Measurements from ENCODE around the gene APOA4. TPM values are rescaled to one million over a fixed set of nuclear protein-coding genes. Genes with fewer than 3 reads are reported as not detected.

APOA4 gene
- total and polyA plus RNA-seq, 2 of the 13 experiments (the other 11 are each of a cell fraction or from before 2014, with no cell fraction given): 3.8 to 7.2 TPM

DNA sequence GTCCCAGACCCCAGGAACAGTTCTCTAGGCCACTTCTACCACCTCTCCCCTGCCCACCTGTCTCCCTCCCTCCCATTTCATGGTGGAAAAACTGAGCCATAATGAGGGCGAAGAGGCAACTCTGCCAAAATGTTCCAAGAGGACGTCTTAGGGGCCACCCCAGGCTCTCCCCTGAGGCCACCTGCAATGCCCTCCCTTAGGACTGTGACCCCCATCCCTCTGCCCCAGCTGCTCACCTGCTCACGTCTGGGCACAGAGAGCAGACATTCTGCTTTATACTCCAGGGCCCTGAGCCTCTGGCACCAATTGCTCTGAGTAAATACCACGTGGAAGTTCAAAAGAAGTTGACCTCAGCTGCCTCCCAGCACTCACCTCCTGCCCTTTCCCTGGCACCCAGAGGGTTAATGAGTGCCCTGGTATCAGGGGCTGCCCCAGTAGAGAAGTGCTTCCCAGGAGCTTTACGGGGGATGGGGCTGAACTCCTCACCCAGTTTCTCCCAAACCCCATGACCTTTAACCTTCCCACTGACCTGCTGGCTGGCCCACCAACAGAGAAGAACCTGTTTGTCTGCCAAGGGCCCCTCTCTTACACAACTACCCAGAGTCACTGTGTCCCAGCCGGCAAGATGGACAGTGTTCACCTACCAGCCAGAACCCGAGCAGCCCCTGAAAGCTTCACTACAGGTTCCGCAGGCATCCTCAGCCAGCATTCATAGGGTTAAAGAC is 30.8 kb downstream of the APOA4 start (continued):
- peak; percentile 87 for TF ChIP-seq DRAP1 (CRISPR knock-in tag; IDR thresholded peaks at IDR 0.05)
- TF ChIP-seq, protein P1, sequence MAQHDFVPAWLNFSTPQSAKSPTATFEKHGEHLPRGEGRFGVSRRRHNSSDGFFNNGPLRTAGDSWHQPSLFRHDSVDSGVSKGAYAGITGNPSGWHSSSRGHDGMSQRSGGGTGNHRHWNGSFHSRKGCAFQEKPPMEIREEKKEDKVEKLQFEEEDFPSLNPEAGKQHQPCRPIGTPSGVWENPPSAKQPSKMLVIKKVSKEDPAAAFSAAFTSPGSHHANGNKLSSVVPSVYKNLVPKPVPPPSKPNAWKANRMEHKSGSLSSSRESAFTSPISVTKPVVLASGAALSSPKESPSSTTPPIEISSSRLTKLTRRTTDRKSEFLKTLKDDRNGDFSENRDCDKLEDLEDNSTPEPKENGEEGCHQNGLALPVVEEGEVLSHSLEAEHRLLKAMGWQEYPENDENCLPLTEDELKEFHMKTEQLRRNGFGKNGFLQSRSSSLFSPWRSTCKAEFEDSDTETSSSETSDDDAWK (CRISPR knock-in tag; IDR thresholded peaks at IDR 0.05): no peak
- peak; percentile 53 for TF ChIP-seq ZNF747 (CRISPR knock-in tag; IDR thresholded peaks at IDR 0.05; ENCODE audit: borderline replicate concordance)
- TF ChIP-seq, protein P2, sequence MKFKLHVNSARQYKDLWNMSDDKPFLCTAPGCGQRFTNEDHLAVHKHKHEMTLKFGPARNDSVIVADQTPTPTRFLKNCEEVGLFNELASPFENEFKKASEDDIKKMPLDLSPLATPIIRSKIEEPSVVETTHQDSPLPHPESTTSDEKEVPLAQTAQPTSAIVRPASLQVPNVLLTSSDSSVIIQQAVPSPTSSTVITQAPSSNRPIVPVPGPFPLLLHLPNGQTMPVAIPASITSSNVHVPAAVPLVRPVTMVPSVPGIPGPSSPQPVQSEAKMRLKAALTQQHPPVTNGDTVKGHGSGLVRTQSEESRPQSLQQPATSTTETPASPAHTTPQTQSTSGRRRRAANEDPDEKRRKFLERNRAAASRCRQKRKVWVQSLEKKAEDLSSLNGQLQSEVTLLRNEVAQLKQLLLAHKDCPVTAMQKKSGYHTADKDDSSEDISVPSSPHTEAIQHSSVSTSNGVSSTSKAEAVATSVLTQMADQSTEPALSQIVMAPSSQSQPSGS (CRISPR knock-in tag; IDR thresholded peaks at IDR 0.05): 0 out of 2 replicates have a peak, but pooled peaks have one; percentile 24
- TF ChIP-seq RAD21 (CRISPR knock-in tag; IDR thresholded peaks at IDR 0.05): peak; percentile 37; the same call in 1 of the 2 replicates
- TF ChIP-seq FOXO1 (CRISPR knock-in tag; IDR thresholded peaks at IDR 0.05): peak; percentile 57; the same call in 1 of the 2 replicates
- TF ChIP-seq ZNF451 (CRISPR knock-in tag; IDR thresholded peaks at IDR 0.05): peak; percentile 75; the same call in 1 of the 2 replicates
- TF ChIP-seq ZNF3 (CRISPR knock-in tag; IDR thresholded peaks at IDR 0.05): no peak
- no peak for TF ChIP-seq MTA3 (CRISPR knock-in tag; IDR thresholded peaks at IDR 0.05)
- no peak for TF ChIP-seq USF2 (IDR thresholded peaks at IDR 0.05; ENCODE audit: low read depth, low read length)
- TF ChIP-seq USF2 (CRISPR knock-in tag; IDR thresholded peaks at IDR 0.05; ENCODE audit: borderline replicate concordance): peak; percentile 51; the same call in 1 of the 2 replicates
- TF ChIP-seq RFX3 (CRISPR knock-in tag; IDR thresholded peaks at IDR 0.05): no peak
- peak; percentile 62; the same call in 1 of the 2 replicates for TF ChIP-seq ZNF512B (CRISPR knock-in tag; IDR thresholded peaks at IDR 0.05; ENCODE audit: borderline replicate concordance)
- TF ChIP-seq REPIN1 (CRISPR knock-in tag; IDR thresholded peaks at IDR 0.05; ENCODE audit: borderline replicate concordance, low read depth): peak; percentile 34; the same call in 1 of the 2 replicates
- peak; percentile 46; the same call in 1 of the 2 replicates for TF ChIP-seq DR1 (CRISPR knock-in tag; IDR thresholded peaks at IDR 0.05)
- no peak for TF ChIP-seq ZNF550 (CRISPR knock-in tag; IDR thresholded peaks at IDR 0.05; ENCODE audit: borderline replicate concordance)
- TF ChIP-seq CREB1 (IDR thresholded peaks at IDR 0.05): no peak
- peak; percentile 11; the same call in 1 of the 2 replicates for TF ChIP-seq CREB1 (CRISPR knock-in tag; IDR thresholded peaks at IDR 0.05)
- TF ChIP-seq SMC3 (IDR thresholded peaks at IDR 0.05; ENCODE audit: low read length): 0 out of 2 replicates have a peak, but pooled peaks have one; percentile 19
- no peak for TF ChIP-seq CC2D1A (CRISPR knock-in tag; IDR thresholded peaks at IDR 0.05)
- TF ChIP-seq ZNF883 (CRISPR knock-in tag; IDR thresholded peaks at IDR 0.05; ENCODE audit: not compliant biosample characterization): peak; percentile 31
- peak; percentile 70 for TF ChIP-seq HIVEP1 (CRISPR knock-in tag; IDR thresholded peaks at IDR 0.05)
- TF ChIP-seq RNF2 (conservative IDR thresholded peaks at IDR 0.05; ENCODE audit: low read depth): no peak

Measured in HepG2 (cell line).